AG08395 (cell line): ENCODE results near the gene KRT33A.
A peak's percentile ranks its signal among the peaks of the same experiment; 100 is the strongest.
"Not testable (repeated sequence)": the region's sequence is repeated elsewhere in the genome, so short reads cannot be mapped to it uniquely, and the experiment has no call there.

Source experiments
- DNase-seq: peaks from one replicate; pipeline ENCODE4 v3.0.0; 2012; ENCODE audit warnings: mixed read lengths, low spot score

The KRT33A gene

GRCh38 chr17:41350381-41350878, at the start of gene KRT33A:
TSS of gene KRT33A (minus strand) at chr17:41350828. CDS start at chr17:41350767, 61 bp downstream.
- DNase-seq: not testable (repeated sequence)

- no peak for DNase-seq
These were observed 46.5 kb upstream of the KRT33A start, which contains the start of gene KRT31 for GRCh38 chr17:41396996-41397660. TSS of gene KRT31 (minus strand) at chr17:41397608. CDS start at chr17:41397539, 69 bp downstream.

DNA sequence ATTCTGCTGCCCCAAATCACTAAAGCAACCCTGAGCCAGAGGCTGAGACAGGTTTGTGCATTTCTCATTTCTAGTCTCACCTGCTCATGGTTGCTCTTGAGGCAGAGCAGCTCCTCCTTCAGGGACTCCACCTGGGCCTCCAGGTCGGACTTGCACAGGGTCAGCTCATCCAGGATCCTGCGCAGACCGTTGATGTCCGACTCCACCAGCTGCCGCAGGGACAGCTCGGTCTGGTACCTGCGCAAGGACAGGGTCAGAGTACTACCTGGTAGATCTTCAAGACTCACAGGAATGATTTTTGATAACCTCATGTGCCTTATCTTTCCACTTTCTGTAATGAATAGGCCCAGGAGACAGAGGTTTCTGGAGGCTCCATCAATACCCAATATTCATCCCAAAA, 45.7 kb upstream of the KRT33A start:
- DNase-seq: no peak

GRCh38 chr17:41395611-41396010, 45.0 kb upstream of the KRT33A start:
- no peak for DNase-seq

- DNase-seq: not testable (repeated sequence)
These were observed 44.4 kb upstream of the KRT33A start for GRCh38 chr17:41395044-41395443.

DNA sequence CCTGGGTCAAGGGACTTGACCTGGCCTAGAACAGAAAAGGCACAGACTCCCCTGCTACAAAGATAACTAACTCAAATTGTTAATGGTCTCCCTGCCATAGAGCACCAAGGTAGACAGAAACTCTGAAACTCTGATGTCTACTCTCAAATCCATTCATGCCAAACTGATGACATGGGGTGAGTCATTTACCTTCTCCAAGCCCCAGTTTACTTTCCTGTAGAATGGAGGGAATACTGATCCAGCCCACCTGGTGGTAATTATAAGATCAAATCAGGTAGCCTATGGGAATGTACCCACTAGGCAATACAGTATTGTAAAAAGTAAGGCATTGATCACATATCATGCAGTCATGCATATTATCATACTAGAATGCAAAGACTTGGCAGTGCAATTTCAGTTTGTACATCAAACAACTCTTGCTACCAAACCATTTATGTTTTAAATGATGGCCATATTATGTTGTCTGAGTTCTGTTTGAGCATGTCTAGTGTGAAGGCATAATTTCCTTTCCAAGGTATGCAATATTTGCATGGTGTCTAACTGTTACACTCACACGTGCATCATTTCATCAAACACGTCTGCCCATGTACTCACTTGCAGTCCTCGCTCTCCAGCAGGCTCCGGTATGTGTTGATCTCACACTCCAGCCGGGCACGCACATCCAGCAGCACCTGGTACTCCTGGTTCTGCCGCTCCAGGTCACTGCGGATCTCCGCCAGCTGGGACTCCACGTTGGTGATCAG, 43.8 kb upstream of the KRT33A start:
- DNase-seq: no peak

- DNase-seq: no peak
These were observed 43.2 kb upstream of the KRT33A start for GRCh38 chr17:41393826-41394225.

DNA sequence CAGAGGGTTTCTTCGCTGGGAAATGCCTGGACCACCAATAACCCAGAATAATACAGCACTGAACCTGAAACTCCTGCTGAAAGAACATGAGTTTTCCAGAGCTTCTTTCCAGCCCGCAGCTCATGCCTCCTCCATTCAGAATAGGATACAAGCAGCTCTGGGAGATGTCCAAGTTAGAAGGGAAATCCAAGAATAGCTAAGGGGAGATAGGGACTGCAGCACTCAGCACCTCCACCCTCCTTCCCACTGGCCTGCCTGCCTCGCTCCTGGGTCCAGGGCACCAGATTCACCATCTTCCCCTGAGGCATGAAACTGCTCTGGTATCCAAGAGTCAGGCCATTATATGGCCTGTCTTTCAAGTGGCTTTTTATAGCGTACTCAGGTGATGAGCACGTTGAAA, 42.7 kb upstream of the KRT33A start:
- DNase-seq: no peak

GRCh38 chr17:41392278-41392677, 41.6 kb upstream of the KRT33A start:
- DNase-seq: peak; percentile 36

DNA sequence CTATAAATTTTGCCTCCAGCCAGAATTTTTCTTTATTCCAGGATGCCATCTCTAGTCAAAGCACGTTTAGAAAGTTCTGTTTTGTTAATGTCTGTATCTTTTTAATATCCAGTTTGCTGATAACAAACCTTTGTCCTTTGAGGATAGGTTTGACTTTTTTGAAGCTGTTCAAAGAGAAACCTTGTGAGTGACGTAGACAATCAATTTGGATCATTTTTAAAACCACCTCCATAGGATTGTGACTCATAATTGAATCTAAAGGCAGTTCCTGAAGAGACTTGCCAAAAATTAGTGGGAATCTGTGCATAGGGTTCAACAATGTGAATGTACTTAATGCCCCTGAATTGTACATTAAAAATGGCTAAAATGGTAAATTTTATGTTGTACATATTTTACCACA, 40.9 kb upstream of the KRT33A start:
- DNase-seq: no peak

- no peak for DNase-seq
These were observed 39.8 kb upstream of the KRT33A start for GRCh38 chr17:41390411-41390938.

- DNase-seq: no peak
These were observed 37.0 kb upstream of the KRT33A start for GRCh38 chr17:41387670-41388069.

- DNase-seq: no peak
These were observed 35.6 kb upstream of the KRT33A start for GRCh38 chr17:41386227-41386626.

- DNase-seq: no peak
These were observed 33.1 kb upstream of the KRT33A start for GRCh38 chr17:41383690-41384089.

- DNase-seq: peak; percentile 78
These were observed 31.8 kb upstream of the KRT33A start for GRCh38 chr17:41382394-41382793.

- not testable (repeated sequence) for DNase-seq
These were observed 31.3 kb upstream of the KRT33A start, which contains the start of gene KRT34 for GRCh38 chr17:41381943-41382342. TSS of gene KRT34 (minus strand) at chr17:41382306. CDS start at chr17:41382246, 60 bp downstream.

GRCh38 chr17:41380091-41380490, 29.5 kb upstream of the KRT33A start:
- DNase-seq: peak; percentile 79

DNA sequence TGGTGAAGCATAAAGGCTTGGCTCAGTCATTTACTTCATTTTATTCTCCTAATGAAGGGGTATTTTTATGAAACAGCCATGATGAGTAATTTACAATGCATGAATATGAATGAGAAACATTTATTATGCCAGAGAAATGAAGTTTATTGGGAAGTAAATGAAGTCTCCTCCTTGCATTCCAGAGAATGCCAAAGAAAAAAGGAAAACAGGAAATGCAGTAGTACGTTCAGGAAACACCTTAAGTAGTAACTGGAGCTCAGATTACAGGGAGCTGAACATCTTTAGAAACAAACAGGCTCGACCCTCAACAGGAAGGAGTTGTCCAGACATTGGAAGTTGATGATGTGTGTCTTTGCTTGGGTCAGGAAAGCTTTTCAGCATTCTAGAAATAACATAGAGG, 26.9 kb upstream of the KRT33A start:
- DNase-seq: no peak

GRCh38 chr17:41369713-41370112, 19.1 kb upstream of the KRT33A start, which contains the start of gene KRT33B:
TSS of gene KRT33B (minus strand) at chr17:41369813. CDS start at chr17:41369750, 63 bp downstream.
- no peak for DNase-seq

GRCh38 chr17:41369023-41369422, 18.4 kb upstream of the KRT33A start:
- no peak for DNase-seq

DNA sequence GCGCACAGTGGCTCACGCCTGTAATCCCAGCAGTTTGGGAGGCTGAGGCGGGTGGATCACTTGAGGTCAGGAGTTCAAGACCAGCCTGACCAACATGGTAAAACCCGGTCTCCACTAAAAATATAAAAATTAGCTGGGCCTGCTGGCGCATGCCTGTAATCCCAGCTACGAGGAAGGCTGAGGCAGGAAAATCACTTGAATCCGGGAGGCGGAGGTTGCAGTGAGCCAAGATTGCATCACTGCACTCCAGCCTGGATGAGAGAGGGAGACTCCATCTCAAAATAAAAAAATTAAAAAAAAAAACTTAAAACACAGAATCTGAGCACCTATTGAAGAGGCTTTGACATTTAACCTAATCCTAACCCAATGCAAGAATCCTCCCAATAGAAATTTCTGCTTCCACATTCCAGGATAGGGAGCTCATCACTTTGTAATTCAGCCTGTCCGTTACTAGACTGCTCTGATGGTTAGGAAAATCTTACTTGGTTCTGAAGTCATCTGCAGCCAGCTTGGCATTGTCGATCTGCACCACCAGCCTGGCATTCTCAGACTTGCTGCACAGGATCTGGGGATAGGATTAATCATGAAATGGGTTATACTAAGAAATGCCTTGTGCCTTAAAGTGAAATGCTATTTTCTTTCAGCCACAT, 16.9 kb upstream of the KRT33A start:
- DNase-seq: peak; percentile 93

DNA sequence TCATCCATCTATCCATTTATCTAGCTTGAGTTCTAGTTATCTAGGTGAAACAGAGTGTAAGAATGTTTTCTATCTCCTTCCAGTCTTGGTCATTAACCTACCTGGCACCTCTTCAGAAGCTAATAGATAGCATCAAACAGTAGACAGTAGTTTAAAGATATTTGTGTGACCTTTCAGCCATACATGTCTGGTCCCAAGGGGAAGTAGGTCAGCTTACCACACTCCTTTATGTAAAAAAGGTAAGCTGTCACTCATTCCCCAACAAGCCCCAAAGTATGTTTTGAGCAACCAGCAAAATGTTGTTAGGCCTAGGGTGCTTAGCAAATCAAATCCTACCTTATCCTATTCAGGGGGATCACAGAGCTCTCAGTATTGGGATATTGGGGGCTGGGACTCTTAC, 15.4 kb upstream of the KRT33A start:
- no peak for DNase-seq
